OCI-LY7 (cell line): Measurements from ENCODE around the gene RFPL1. TPM values are rescaled to one million over a fixed set of nuclear protein-coding genes. Genes with fewer than 3 reads are reported as not detected.
"Not testable (repeated sequence)": the region's sequence is repeated elsewhere in the genome, so short reads cannot be mapped to it uniquely, and the experiment has no call there.

ENCODE experiments used
- BruUV-seq: library from RNA; stranded (reverse); fragments of 400-500 nt; replicated peaks from 2 replicates; lab custom pipeline; 2021; lab: Mats Ljungman, UMichigan
- CTCF ChIA-PET: fragments of 300-600 bp; sonication (Branson Sonifier 250); formaldehyde crosslinking; loops from one replicate; lab custom pipeline; 2022; ENCODE audit warnings: antibody characterized with exemption; ENCODE audit not compliant: unreplicated experiment; lab: Charles Lee
- POLR2A ChIA-PET: fragments of 300-600 bp; sonication (Branson Sonifier 250); formaldehyde crosslinking; loops from one replicate; lab custom pipeline; 2022; ENCODE audit warnings: antibody characterized with exemption; lab: Charles Lee
- DNase-seq: peaks from one replicate; pipeline ENCODE4 v3.0.0-alpha.2; 2015; ENCODE audit warnings: low spot score
- H2AFZ ChIP-seq: fragments of 200-600 bp; sonication (generic), shearing (Covaris generic); 2 replicates; pipeline ENCODE4 v1.6.1; 2014; ENCODE audit warnings: mild to moderate bottlenecking, antibody characterized with exemption, low read length, moderate library complexity
- H3K27ac ChIP-seq: fragments of 200-600 bp; sonication (generic); 2 replicates; pipeline ENCODE4 v1.5.1; 2014; ENCODE audit warnings: mixed run types, low read depth, mild to moderate bottlenecking, moderate library complexity, low read length, inconsistent platforms; ENCODE audit not compliant: poor library complexity, severe bottlenecking
- H3K36me3 ChIP-seq: fragments of 200-600 bp; sonication (generic); 2 replicates; pipeline ENCODE4 v1.6.1; 2014; ENCODE audit warnings: mild to moderate bottlenecking, antibody characterized with exemption, low read length, moderate library complexity, mixed read lengths; ENCODE audit not compliant: insufficient read depth
- H3K4me1 ChIP-seq: fragments of 200-600 bp; sonication (generic); 2 replicates; pipeline ENCODE4 v1.5.1; 2014; ENCODE audit warnings: mild to moderate bottlenecking, low read length; ENCODE audit not compliant: insufficient read depth, poor library complexity, severe bottlenecking
- H3K4me2 ChIP-seq: fragments of 200-600 bp; sonication (generic); 2 replicates; pipeline ENCODE4 v1.6.1; 2014; ENCODE audit warnings: mild to moderate bottlenecking, low read length
- H3K4me3 ChIP-seq: fragments of 200-600 bp; sonication (generic); 2 replicates; pipeline ENCODE4 v1.5.1; 2014; ENCODE audit warnings: mild to moderate bottlenecking, low read depth, low read length; ENCODE audit not compliant: poor library complexity, severe bottlenecking
- H3K79me2 ChIP-seq: fragments of 200-600 bp; sonication (generic); 2 replicates; pipeline ENCODE4 v1.6.1; 2016; ENCODE audit warnings: low read depth, mild to moderate bottlenecking, low read length, moderate library complexity, mixed read lengths; ENCODE audit not compliant: insufficient read depth
- H3K9me2 ChIP-seq: fragments of 200-600 bp; sonication (generic); 2 replicates; pipeline ENCODE4 v1.6.1; 2016; ENCODE audit warnings: mild to moderate bottlenecking, low read length, mixed read lengths; ENCODE audit not compliant: insufficient read depth
- H3K9me3 ChIP-seq: fragments of 200-600 bp; sonication (generic); 2 replicates; pipeline ENCODE4 v1.6.1; 2014; ENCODE audit warnings: mild to moderate bottlenecking, mixed run types, low read length, mixed read lengths
- H4K20me1 ChIP-seq: fragments of 200-600 bp; sonication (generic); 2 replicates; pipeline ENCODE4 v1.6.1; 2014; ENCODE audit warnings: mild to moderate bottlenecking, antibody characterized with exemption, low read length, moderate library complexity, mixed read lengths; ENCODE audit not compliant: insufficient read depth
- CTCF ChIP-seq: fragments of 200-600 bp; sonication (generic); conservative IDR thresholded peaks from 2 replicates; pipeline ENCODE4 v1.5.1; 2014; ENCODE audit warnings: mild to moderate bottlenecking, antibody characterized with exemption, low read length, moderate library complexity, mixed read lengths
- EZH2phosphoT487 ChIP-seq: fragments of 200-600 bp; sonication (generic); IDR thresholded peaks from 2 replicates; pipeline ENCODE4 v1.6.1; 2018; ENCODE audit warnings: low read depth, borderline replicate concordance, mild to moderate bottlenecking, mixed run types, antibody characterized with exemption, low read length, moderate library complexity, mixed read lengths
- intact Hi-C: fragments of 100-400 bp; cut with micrococcal nuclease; formaldehyde crosslinking; loops from one replicate; pipeline ENCODE4 v1.10.0; 2022; ENCODE audit not compliant: unreplicated experiment
- total RNA-seq, 2 experiments: library from RNA; depleted of rRNA in 1 of 2; stranded (reverse); fragments of >200 nt in 1 of 2; shearing (Covaris generic) in 1 of 2; gene quantifications; 2 replicates each; pipeline ENCODE4 v1.2.3, GENCODE V29; 2014 to 2022

The RFPL1 gene
- total RNA-seq, 2 experiments from 2014 or later: not detected

- Histone ChIP-seq H2AFZ (no peak overlapping the region), H3K4me3 (no peak overlapping the region), H3K9me3 (no peaks in the 10 kb centered on the region), H3K36me3 (no peaks in the 10 kb centered on the region), H3K4me1 (peaks cover 36% of the 10 kb centered on the region), H3K9me2 (no peaks in the 10 kb centered on the region), H4K20me1 (no peaks in the 10 kb centered on the region), H3K79me2 (no peaks in the 10 kb centered on the region), H3K4me2 (no peak overlapping the region), H3K27ac (no peak overlapping the region)
- TF ChIP-seq CTCF (no peak), EZH2phosphoT487 (no peak)
- no TSS peak for BruUV-seq
- POLR2A ChIA-PET: no interaction called here
- intact Hi-C loops: loop anchor here (5.0 kb wide), 2 partner anchors 76 to 611 kb away; no protein-coding TSS in a partner anchor
- no peak for DNase-seq
- CTCF ChIA-PET: no interaction called here
Observed at GRCh38 chr22:29396126-29396525, 42.3 kb upstream of the RFPL1 start.

- BruUV-seq: no TSS peak
- ChIA-PET CTCF (no interaction called here), POLR2A (interaction anchor here (1.1 kb wide), 1 partner anchor 98 kb away, joined by 3 read pairs; no protein-coding TSS in a partner anchor)
- Histone ChIP-seq H3K4me1 (peaks cover 19% of the 10 kb centered on the region), H3K27ac (no peak overlapping the region), H4K20me1 (no peaks in the 10 kb centered on the region), H3K36me3 (no peaks in the 10 kb centered on the region), H3K4me2 (no peak overlapping the region), H3K9me3 (no peaks in the 10 kb centered on the region), H2AFZ (no peak overlapping the region), H3K9me2 (no peaks in the 10 kb centered on the region), H3K79me2 (no peaks in the 10 kb centered on the region), H3K4me3 (no peak overlapping the region)
- no peak for DNase-seq
- TF ChIP-seq CTCF (no peak), EZH2phosphoT487 (no peak)
- intact Hi-C loops: loop anchor here (5.0 kb wide), 2 partner anchors 75 to 610 kb away; no protein-coding TSS in a partner anchor
Observed at GRCh38 chr22:29397791-29398190, 40.6 kb upstream of the RFPL1 start.

GRCh38 chr22:29400576-29400975 is 37.8 kb upstream of the RFPL1 start:
- BruUV-seq: no TSS peak
- DNase-seq: no peak

DNA sequence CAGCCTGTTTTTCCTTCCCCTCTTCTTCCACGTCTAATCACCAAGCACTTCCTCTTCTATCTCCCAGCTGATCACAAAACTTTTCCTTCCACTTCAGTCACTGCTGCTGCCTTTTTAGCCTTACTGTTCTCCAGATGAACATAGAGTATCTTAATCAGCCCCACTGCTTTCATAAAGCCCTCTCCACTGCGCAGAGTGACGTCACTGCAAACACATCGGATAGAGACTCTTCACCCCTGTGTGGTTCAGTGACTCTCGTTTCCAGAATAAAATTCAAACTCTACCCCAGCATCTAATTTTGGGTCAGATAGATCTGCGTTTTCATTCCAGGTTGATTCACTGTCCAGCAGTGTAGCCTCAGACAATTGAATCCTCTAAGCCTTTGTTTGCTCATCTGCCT is 36.8 kb upstream of the RFPL1 start:
- H4K20me1 ChIP-seq, H3K36me3 ChIP-seq, H3K9me3 ChIP-seq, H2AFZ ChIP-seq, CTCF ChIA-PET, H3K4me3 ChIP-seq, POLR2A ChIA-PET, H3K4me2 ChIP-seq, intact Hi-C loops, H3K4me1 ChIP-seq, H3K27ac ChIP-seq, H3K9me2 ChIP-seq, BruUV-seq, H3K79me2 ChIP-seq, DNase-seq: not testable (repeated sequence)

More at GRCh38 chr22:29400576-29400975, 37.8 kb upstream of the RFPL1 start:
- CTCF ChIA-PET: no interaction called here
- POLR2A ChIA-PET: no interaction called here
- H3K4me2 ChIP-seq: no peak overlapping the region
- H4K20me1 ChIP-seq: no peaks in the 10 kb centered on the region
- intact Hi-C loops: no loop called here
- H3K27ac ChIP-seq: no peak overlapping the region
- H3K9me3 ChIP-seq: no peaks in the 10 kb centered on the region
- H3K4me1 ChIP-seq: no peaks in the 10 kb centered on the region
- H3K79me2 ChIP-seq: no peaks in the 10 kb centered on the region
- H2AFZ ChIP-seq: no peak overlapping the region
- no peaks in the 10 kb centered on the region for H3K9me2 ChIP-seq
- no peak overlapping the region for H3K4me3 ChIP-seq
- H3K36me3 ChIP-seq: no peaks in the 10 kb centered on the region
- TF ChIP-seq EZH2phosphoT487 (no peak), CTCF (no peak)
